NCI-H82 treated with DMSO at 0.1 percent for 48 hours (cell line): ENCODE results near the gene DNAJB8.
A peak's percentile ranks its signal among the peaks of the same experiment; 100 is the strongest.

Experiments
- DNase-seq: peaks from one replicate; lab custom pipeline; 2025; ENCODE audit not compliant: unreplicated experiment; lab: John Stamatoyannopoulos, UW

DNAJB8 gene

DNA sequence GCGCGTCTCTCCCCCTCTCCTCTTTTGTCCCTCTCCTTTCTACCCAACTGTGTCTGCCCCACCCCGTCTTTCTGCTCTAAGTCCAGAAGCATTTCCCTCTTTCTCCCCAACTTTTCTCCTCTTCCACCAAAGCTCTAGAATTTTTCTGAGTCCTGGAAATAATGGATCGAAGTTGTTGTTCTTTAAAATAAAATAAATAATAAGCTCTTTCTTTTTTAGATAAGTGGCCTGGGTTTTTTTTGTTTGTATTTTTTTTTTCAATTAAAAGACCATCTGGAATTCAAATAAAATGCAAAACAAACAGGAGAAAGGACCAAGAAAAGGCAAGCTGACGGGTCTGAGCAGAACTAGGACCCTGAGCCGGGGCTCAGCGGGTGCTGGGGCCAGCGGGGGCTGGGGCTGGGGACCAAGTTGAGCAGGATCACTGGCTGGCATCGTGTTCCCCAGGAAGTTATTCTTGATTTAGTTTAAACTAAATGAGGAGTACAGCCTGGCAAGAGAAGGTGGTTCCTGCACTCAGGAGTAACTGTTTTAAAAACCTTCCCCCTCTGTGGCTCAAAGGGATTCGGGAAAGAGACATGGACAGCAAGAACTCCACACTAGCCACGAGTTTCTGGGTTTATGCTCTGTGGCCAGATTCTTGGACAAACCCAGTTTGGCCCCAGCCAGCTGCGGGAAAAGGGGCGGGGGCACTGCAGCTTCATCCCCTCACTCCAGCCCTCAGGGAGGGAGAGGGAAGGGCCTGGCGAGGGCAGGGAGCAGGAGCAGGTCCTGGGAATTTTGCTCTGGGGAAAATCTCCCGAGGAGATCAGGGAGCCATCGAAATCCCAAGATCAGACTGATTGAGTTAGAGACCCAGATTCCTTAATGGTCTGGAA, 18.0 kb upstream of the DNAJB8 start:
- no peak for DNase-seq

DNA sequence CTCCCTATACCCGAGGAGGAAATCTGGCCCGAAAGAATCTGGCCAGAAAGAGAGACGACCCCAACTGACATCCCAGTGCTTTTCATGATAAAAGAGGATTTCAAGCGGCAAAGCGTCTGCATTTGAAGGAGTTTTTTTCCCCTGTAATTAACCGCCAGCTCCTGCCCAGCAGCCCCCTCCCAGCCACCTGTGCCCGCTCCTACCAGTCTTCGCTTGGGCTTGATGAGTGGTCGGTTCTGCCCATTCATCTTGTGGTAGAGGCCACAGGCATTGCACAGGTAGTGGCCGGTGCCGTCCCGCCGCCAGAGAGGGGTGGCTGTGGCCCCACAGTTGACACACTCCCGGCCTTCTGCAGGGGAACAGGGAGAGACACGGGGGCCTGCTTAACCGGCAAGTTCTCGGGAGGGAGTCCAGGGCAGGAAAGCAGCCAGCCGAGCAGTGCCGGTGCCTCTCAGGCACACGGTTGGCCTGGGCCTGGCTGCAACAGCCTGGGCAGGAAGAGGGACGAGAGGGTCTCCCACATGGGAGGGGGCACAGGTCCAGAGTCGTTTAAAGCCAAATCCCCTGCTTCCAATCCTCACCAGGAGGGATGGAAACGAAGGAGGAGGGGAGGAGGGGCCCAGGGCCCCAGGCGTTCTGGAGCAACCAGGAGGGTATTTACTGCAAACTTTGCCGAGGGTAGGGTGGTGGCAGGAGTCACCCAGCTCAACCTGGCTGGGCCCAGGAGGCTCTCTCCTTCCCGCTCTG, 17.1 kb upstream of the DNAJB8 start:
- DNase-seq: no peak

DNA sequence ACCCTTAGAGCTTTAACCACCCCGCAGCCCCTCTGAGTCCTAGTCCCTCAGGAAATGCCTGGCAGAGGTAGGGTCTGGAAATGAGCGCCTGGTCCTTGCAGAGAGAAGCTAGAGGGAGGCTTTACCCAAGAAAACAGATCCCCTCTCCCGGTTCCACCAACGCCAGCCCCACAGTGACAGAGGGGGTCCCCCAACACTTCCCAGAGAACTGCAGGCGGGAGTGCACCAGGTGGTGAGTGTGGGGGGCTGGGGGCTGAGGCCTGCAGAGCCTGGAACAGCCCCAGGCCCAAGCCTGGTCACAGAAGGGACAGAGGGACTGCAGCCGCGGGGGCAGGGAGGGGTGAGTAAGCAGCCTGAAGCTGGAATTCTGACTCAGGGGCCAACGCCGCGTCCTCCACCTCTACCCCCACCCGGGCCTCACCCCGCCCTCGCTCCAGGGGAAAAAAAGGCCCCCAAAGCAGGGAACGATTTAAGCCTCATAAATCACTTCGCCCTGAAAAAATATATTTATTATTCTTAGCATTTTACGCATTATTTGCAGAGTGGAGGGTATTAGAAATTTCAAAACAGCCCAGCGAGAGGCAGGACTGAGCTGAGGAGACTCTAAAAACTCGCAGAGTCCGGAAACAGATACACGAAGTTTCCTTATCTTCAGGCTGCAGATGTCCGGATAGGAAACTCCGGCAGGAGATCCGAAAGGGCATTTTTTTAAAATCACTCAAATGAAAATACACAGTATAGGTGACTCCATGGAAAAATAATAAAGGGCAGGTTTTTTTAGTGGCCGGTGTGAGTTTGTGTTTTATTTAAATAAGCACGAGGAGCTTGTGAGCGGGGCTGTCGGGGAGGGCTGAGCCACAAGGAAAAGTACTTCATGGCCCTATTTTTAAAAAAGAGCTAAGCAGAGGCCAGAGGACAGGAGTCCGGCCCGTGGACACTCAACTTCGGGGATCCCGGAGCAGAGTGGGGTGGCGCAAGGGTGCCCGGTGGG, 16.3 kb upstream of the DNAJB8 start:
- DNase-seq: no peak

DNA sequence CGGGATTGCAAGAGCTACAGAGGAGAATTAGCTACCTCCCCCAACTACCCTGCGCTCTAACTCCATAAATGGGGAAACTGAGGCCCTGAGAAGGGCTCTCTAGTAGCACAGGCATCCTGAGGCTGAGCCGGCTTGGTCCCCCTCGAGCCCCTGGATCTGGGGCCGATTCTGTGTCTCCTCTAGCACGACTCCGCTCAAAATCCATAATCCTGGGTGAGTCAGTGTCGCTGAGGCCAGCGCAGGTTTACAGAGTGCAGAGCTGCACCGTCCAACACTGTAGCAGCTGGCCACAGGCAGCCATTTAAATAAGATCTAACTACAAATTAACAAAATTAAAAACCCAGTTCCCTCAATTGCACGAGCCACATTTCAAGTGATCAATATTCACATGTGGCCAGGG, 15.5 kb upstream of the DNAJB8 start:
- DNase-seq: no peak

DNA sequence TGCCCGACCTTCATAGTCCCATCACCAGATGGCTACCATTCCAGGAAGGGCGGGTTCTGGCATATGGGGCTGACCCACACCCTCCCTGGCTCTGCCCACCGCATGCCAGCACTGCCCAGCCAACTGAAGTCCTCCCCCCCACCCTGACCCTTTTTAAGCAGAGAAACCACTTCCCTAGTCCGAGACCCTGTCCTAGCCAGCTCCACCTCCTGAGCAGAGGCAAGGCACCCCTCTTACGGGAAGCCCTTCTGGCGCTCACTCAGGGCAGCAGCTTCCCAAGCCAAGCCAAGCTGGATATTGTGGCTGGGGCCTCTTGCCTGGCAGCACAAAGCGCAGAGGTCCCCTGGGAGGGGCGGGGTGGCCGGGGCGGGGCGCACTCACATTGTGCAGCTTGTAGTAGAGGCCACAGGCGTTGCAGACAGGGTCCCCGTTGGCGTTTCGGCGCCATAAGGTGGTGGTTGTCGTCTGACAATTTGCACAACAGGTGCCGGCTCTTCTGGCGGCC, 14.8 kb upstream of the DNAJB8 start:
- DNase-seq: peak; percentile 28

DNA sequence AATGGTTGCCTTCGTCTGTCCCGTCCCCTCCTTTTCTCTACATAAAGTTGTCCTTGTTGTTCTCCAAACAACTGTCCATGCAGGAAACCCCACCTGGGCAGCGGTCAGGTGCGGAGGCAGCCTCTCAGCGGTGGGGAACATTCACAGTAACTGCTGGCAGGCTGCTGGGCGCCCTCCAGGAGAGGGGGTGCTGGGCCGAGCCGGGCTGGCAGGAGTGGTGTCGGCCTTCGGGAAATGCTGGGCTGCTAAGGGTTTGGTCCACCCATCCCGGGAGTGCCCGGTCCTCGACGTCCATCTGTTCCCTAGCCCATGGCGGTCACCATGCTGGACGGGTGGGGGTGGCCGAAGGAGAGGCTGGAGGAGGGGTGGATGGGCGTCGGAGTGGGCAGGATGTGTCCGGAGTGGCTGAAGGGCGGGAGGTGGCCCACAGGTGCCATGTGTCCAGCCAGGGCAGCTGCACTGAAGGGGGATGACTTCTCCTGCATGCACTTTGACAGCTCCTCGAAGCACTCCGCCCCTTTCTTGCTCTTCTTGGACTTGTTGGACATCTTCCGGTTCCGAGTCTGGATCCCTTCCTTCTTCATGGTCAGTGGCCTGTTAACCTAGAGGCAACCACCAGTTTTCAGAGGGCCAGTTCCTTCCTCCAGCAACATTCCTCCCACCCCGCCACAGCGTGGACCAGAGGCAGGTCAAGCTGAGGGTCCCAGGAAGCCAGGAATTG, 14.2 kb upstream of the DNAJB8 start:
- no peak for DNase-seq

DNA sequence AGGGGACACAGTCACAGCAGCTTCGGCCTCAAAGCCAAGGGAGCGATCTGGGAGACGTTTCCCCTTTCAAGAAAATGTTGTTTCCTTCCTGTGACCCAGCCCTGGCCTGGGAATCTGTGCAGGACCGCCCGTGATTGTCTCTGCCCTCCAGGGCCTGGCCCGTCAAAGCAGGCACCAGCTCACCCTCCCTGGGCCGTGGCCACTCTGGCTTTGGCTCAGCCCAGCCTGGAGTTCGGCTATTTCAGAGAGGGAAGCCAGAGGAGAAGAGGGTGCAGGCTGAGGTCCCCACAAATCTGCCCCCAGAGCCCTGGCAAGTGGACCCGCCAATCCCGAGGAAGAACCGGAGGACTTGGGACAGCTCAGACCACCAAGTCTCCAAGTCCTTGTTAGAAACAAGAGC, 13.6 kb upstream of the DNAJB8 start:
- no peak for DNase-seq

DNA sequence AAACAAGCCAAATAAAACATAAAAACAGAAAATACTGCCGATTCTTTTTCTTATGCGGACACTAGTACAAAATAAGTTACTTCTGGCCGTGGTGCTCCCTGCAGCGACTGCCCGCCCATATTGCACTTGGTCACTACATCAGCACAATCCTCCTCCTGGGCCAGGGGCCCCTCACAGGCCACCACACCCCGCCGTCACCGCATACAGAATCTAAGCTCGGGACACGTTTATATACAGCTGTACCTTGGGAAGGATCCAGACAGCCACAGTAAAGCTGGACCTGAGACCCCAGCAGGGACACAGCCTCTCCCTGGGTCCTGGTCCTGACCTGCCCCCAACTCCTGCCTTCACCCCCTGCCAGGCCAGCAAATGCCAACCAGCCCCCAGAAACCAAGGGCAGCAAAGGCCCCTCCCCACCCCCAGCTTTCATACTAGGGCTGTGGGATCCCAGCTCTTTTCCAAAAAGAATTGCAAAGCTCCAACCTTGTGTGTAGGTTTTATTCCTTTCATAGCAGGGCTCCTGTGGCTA, 12.9 kb upstream of the DNAJB8 start:
- DNase-seq: no peak

DNA sequence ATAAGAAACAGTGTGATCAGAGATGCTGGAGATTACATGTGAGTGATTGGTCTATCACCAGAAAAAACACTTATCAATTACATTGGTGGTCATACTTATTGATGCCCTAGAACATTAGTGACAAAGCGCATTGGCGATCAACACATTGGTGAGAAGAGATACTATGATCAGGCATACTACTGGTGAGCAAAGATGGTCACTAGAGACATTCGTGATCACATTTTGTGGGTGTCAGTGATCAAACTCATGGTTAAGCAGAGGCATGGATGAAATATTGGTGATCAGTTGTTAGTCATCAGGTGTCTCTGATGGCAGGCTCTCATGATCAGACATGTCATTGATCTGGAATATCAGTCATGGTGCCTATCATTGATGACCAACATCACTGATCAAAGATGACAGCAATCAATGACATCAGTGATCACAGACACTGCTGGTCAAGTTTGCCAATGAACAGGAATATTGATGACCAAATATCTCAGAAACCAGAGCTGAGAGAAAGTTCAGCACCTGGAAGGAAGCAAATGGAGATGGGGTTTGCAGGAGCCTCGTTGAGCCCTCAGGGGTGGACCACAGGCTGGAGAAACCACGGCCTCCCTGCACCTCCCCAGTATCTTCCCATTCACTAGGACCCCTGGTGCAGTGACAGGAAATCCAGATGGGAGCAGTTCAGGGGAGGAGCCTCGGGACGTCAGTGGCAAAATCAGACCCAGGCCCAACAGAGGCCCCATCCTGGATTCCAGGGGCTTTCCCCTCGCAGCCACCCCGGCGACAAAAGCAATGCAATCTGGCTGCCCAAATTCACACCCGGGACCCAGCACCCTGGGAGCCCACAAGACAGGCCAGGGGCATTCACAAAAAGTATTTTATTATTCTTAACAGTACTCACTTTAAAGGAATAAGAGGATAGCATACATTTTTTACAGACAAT, 12.2 kb upstream of the DNAJB8 start:
- DNase-seq: no peak

DNA sequence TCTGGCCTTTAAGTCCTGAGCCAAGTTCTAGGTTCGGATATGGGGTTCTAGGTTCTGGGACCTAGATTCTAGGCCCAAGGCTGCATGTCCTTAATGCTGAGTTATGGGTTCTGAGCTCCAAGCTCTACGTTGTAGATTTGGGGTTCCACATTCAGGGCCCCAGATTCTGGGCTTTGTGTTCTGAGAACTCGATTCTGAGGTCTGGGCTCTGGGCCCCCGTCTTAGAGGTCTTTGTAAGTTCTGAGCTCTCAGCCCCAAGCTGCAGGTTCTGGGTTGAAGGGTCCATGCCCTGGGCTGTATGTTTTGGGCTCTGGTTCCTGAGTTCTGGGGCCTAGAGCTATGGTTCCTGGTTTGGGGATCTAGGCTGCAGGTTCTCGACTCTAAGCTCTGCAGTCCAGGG, 10.0 kb upstream of the DNAJB8 start:
- no peak for DNase-seq

DNA sequence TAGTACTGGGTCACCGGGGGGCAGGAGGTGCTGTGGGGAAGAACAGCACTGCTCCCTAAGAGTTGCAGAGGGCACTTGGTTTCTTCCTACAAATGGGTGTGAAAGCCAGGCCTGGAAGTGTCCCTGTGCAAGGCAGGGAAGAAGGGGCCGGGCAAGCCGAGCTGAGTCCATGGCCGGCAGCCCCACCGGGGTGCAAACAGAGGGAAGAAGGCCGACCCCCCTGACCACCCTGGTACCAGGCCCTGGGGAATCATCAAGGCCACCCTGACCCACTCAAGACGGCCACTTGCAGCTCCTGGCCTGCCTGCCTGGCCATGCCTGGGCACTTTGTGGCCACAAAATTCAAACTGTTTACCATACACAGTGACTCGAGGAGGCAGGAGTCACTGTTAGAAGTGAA, 8.7 kb upstream of the DNAJB8 start:
- no peak for DNase-seq

DNA sequence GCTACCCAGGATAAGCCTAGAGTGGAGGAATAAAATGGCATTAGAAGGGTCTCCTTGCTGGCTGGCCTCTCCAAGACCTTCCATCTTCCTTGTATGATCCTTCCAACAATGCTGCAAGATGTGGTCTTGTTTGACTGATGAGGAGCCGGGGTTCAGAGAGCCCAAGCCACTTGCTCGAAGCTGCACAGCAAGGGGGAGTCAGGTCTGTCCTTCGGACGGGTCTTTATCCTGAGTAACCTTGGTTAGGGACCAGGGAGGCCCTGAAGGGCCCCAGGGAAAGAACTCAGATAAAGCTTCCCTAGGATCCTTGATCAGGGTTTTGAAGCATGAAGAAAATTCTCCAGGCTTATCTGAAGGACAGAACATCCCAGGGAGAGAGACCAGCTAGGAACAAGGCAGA, 7.0 kb upstream of the DNAJB8 start:
- no peak for DNase-seq

DNA sequence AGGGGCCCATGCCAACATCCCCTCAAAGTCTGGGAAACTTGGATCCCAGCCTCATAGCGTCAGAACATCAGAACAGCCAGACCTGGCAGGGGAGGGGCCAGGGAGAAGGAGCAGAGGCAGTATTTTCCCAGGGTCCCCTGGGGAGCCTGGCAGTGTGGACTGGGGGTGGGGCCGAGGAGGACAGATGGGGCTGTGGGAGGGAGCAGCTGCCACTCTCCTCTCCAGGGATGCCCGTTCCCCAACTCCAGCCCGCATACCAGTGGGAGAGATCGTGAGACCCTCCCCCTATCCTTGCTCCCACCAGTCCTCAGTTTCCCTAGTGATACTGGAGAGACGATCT, 6.5 kb upstream of the DNAJB8 start:
- DNase-seq: peak; percentile 71

DNA sequence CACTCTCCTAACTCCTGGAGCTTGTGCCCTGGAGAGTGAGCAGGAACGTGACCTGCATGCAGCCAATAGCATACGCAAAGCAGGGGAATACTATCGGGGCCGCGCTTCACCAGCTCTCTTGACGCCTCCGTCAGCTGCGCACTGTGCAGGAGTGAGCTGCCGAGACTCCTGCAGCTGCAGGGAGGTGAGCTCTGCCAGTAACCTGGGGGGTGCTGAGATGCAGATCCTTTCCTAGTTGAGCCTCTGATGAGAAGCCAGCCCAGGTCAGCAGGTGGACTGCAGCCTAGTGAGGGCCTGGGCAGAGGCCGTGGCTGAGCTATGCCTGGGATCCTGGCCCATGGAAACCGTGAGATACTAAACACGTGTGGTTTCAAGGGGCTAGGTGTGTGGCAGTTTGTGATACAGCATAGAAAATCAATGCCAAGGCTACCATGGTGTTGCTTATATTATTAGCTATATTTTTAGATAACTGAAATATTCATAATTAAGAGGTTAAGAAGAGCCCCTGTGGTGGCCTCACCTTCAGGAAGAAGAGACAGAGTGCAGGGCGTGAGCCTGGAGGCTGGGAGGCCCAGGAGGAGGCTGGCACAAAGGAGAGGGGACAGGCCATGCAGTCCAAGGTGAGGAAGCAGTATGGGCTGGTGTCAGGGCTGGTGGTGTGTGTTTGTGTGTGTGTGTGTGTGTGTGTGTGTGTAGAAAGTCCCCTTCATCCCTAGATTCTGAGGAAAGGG, 5.9 kb upstream of the DNAJB8 start:
- no peak for DNase-seq

DNA sequence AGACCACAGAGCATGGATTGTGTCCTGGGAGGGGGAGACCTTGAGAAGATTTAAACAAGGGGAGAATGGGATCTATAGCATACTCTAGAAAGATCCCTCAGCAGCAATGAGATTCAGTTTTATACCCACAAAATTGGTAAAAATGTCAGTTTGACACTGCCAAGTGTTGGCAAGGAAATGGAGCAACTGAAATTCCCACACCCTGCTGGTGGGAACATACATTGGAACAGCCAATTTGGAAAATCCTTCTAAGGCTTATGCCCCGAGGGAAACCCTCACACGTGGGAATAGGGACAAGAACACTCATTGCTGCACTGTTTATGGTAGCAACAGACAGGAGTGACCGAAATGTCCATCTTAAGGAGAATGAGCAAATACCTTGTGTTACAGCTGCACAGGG, 5.0 kb upstream of the DNAJB8 start:
- no peak for DNase-seq

DNA sequence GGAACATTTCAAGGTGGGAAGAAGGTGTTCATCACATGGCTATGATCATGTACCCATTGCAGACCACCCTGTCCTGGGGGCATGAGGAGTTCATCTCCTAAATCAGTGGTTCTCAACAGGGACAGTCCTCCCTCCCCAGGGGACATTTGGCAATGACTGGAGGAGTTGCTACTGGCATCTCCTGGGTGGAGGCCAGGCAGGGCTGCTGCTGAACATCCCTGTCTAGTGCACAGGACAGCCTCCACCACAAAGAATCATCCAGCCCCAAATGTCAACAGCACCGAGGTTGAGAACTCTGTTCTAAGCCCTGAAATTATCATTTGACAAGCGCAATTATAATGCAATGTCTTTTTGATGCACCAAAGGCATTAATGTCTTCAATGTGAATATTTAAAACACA, 4.4 kb upstream of the DNAJB8 start:
- no peak for DNase-seq

DNA sequence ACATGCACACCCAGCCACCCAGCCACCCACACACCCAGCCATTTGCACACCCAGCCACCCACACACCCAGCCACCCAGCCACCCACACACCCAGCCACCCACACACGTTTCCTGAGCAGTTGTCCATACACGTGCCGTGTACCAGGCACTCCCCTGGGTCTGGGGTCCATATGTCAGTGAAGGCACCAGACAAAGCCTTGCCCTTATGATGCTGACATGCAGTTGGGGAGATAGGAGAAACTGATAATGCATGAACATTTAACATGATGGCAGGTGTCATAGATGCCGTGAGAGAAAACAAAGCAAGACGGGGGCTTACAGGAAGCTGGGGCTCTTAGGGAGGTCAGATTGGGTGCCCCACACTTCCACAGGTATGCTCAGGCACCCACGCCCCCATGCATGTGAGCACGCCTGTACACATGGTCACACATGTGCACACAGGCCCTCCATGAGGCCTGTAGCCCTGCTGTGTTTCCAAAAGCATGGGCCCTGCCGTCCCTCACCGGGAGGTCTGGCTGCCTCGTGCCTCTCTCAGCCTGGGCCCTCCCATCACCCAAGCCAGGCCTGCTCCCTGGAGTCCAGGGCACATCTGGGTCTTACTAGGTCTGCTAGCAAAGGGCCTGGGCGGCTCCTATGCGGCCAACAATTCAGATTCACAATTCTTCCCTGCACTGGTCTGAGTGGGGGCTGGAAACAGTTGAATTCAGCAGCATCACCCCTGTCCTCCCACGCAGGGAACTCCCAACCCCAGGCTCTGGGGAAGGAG, 3.6 kb upstream of the DNAJB8 start:
- no peak for DNase-seq

DNA sequence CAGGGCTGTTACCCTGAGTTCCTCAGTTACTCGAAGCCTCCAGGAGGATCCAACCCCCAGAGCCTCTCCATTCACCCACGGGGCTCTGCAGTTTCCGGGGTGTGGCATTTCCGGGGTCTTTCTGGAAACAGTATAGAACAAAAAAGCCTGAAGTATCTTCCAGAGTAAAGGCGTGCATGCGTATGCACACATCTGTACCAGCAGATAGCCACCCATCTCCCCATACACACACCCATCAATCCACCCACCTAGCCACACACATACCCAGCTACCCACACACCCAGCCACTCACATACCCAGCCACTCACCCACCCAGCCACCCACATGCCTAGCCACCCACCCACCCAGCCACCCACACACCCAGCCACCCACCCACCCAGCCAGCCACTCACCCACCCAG, 2.9 kb upstream of the DNAJB8 start:
- no peak for DNase-seq
